ENCODE data around the gene MS4A15. TPM values are rescaled to one million over a fixed set of nuclear protein-coding genes. Genes with fewer than 3 reads are reported as not detected.

MS4A15 gene
- total and polyA plus RNA-seq, 10 of the 15 experiments (the other 5 are each of a cell fraction or from before 2014, with no cell fraction given), result 0.05 to 0.84 (median 0.45) TPM

DNA sequence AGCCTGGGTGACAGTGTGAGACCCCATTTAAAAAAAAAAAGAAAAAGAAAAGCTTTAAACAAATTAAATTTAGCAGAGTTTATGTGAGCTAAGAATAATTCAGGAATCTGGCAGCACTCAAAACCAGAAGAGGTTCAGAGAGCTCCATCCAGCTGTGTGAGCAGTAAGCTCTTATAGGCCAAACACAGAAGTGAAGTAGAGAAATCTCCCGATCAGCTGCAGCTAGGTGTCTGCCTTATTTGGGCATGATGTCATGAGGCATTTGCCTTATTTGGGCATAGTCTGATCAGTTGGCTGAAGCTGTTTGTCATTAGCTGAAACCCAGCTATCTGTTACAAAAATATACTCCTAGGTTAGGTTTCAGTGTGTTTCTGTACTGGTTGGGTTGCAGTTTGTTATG is 8.2 kb downstream of the MS4A15 start (continued):
- TF ChIP-seq, protein P1, sequence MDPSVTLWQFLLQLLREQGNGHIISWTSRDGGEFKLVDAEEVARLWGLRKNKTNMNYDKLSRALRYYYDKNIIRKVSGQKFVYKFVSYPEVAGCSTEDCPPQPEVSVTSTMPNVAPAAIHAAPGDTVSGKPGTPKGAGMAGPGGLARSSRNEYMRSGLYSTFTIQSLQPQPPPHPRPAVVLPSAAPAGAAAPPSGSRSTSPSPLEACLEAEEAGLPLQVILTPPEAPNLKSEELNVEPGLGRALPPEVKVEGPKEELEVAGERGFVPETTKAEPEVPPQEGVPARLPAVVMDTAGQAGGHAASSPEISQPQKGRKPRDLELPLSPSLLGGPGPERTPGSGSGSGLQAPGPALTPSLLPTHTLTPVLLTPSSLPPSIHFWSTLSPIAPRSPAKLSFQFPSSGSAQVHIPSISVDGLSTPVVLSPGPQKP (IDR thresholded peaks at IDR 0.05; ENCODE audit: low read depth, low read length), result peak; percentile 67
- no peak for TF ChIP-seq ZNF24 (IDR thresholded peaks at IDR 0.05)
- TF ChIP-seq CHD2 (IDR thresholded peaks at IDR 0.05; ENCODE audit: borderline replicate concordance, low read depth, low read length), result no peak
- no peak for TF ChIP-seq SIN3A (IDR thresholded peaks at IDR 0.05; ENCODE audit: low read depth, low read length)
- TF ChIP-seq LARP7 (IDR thresholded peaks at IDR 0.05), result no peak
- no peak for TF ChIP-seq SMARCA5 (IDR thresholded peaks at IDR 0.05)
- TF ChIP-seq ZNF217 (IDR thresholded peaks at IDR 0.05), result no peak
- TF ChIP-seq RB1 (IDR thresholded peaks at IDR 0.05; ENCODE audit: borderline replicate concordance), result no peak
- TF ChIP-seq HDGF (IDR thresholded peaks at IDR 0.05), result no peak
- TF ChIP-seq, protein P2, sequence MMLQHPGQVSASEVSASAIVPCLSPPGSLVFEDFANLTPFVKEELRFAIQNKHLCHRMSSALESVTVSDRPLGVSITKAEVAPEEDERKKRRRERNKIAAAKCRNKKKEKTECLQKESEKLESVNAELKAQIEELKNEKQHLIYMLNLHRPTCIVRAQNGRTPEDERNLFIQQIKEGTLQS (IDR thresholded peaks at IDR 0.05; ENCODE audit: borderline replicate concordance, extremely low read depth, low read depth, low read length), result no peak
- TF ChIP-seq ZNF384 (IDR thresholded peaks at IDR 0.05; ENCODE audit: borderline replicate concordance, low read depth, low read length), result no peak
- TF ChIP-seq, protein P3, sequence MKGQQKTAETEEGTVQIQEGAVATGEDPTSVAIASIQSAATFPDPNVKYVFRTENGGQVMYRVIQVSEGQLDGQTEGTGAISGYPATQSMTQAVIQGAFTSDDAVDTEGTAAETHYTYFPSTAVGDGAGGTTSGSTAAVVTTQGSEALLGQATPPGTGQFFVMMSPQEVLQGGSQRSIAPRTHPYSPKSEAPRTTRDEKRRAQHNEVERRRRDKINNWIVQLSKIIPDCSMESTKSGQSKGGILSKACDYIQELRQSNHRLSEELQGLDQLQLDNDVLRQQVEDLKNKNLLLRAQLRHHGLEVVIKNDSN (IDR thresholded peaks at IDR 0.05; ENCODE audit: borderline replicate concordance, extremely low read length, insufficient read depth, low read depth, low read length), result no peak
- no peak for TF ChIP-seq RELA (IDR thresholded peaks at IDR 0.05; ENCODE audit: borderline replicate concordance, partially characterized antibody)

Measured in GM12878 (cell line).